Thyroid gland (tissue), 4 donors: Measurements from ENCODE around the gene ITPRIPL2.

ENCODE experiments used
- POLR2A ChIP-seq, 2 donors: fragments of 450-650 bp; IDR thresholded peaks; one replicate each; pipeline ENCODE4 v1.6.1; 2017; ENCODE audit warnings: antibody characterized with exemption in 2 of 2, mild to moderate bottlenecking in 2 of 2, moderate library complexity in 1 of 2
- TF ChIP-seq, protein P1 (sequence below), 6 experiments: fragments of 200-600 bp in 3 of 6; fragments of 450-650 bp in 3 of 6; sonication (generic) in 3 of 6; IDR thresholded peaks; one replicate each; pipeline ENCODE4 v1.5.1; 2016 to 2019; ENCODE audit warnings: antibody characterized with exemption in 6 of 6, mild to moderate bottlenecking in 2 of 6, inconsistent platforms in 1 of 6, moderate library complexity in 1 of 6

DNA sequence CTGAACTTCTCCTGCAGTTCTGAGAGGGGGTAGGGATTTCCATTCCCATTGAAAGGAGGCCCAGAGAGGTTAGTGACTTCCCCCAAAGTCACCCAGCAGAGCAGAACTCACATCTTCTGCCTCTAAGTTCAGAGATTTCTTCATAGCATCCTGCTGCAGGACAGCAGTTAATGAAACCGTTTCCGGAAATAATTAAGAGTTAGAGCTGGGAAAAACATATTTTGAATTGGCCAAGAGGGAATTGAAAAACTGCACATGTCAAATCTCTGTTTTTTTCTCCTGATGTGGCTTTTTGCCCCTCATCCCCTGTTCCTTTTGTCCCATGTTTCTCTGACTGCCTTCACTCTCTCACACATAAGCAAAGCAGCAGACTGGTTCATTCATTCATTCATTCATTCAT is 26.6 kb downstream of the ITPRIPL2 start:
- TF ChIP-seq, protein P1, sequence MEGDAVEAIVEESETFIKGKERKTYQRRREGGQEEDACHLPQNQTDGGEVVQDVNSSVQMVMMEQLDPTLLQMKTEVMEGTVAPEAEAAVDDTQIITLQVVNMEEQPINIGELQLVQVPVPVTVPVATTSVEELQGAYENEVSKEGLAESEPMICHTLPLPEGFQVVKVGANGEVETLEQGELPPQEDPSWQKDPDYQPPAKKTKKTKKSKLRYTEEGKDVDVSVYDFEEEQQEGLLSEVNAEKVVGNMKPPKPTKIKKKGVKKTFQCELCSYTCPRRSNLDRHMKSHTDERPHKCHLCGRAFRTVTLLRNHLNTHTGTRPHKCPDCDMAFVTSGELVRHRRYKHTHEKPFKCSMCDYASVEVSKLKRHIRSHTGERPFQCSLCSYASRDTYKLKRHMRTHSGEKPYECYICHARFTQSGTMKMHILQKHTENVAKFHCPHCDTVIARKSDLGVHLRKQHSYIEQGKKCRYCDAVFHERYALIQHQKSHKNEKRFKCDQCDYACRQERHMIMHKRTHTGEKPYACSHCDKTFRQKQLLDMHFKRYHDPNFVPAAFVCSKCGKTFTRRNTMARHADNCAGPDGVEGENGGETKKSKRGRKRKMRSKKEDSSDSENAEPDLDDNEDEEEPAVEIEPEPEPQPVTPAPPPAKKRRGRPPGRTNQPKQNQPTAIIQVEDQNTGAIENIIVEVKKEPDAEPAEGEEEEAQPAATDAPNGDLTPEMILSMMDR (IDR thresholded peaks at IDR 0.05): no peak
- no peak for TF ChIP-seq POLR2A (IDR thresholded peaks at IDR 0.05)
